Peyer's patch (tissue), 4 donors: ENCODE results near the gene TMCC1.

Experiments used
- POLR2A ChIP-seq, 2 donors: fragments of 450-650 bp; IDR thresholded peaks; one replicate each; pipeline ENCODE4 v1.5.1; 2017; ENCODE audit warnings: antibody characterized with exemption in 2 of 2, mild to moderate bottlenecking in 2 of 2, moderate library complexity in 2 of 2
- TF ChIP-seq, protein P1 (sequence below), 6 experiments: fragments of 450-650 bp in 4 of 6; fragments of 200-600 bp in 2 of 6; sonication (generic) in 1 of 6; IDR thresholded peaks; one replicate each; pipeline ENCODE4 v1.5.1; 2017 to 2019; ENCODE audit warnings: antibody characterized with exemption in 6 of 6, mild to moderate bottlenecking in 3 of 6, moderate library complexity in 1 of 6

DNA sequence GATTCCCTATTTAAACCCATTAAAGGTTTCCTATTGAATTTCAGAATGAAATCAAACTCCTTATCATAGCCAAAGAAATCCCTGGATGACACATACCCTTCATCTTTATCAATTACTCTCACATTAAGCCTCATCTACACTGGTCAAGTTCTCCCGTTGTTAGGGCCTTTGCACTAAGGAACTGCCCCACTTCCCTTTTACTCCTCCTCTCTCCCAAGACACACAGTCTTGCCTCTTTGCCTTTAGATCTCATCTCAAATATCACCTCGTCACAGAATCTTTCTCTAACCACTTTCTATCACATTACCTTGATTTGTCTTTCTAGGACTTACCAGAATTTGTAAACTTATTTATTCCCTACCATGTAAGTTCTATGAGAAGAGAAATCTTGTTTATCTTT, 117.6 kb downstream of the TMCC1 start:
- TF ChIP-seq, protein P1, sequence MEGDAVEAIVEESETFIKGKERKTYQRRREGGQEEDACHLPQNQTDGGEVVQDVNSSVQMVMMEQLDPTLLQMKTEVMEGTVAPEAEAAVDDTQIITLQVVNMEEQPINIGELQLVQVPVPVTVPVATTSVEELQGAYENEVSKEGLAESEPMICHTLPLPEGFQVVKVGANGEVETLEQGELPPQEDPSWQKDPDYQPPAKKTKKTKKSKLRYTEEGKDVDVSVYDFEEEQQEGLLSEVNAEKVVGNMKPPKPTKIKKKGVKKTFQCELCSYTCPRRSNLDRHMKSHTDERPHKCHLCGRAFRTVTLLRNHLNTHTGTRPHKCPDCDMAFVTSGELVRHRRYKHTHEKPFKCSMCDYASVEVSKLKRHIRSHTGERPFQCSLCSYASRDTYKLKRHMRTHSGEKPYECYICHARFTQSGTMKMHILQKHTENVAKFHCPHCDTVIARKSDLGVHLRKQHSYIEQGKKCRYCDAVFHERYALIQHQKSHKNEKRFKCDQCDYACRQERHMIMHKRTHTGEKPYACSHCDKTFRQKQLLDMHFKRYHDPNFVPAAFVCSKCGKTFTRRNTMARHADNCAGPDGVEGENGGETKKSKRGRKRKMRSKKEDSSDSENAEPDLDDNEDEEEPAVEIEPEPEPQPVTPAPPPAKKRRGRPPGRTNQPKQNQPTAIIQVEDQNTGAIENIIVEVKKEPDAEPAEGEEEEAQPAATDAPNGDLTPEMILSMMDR (IDR thresholded peaks at IDR 0.05) = no peak
- no peak for TF ChIP-seq POLR2A (IDR thresholded peaks at IDR 0.05)
